K562 (cell line): Measurements from ENCODE around the gene DNAH1. TPM values are rescaled to one million over a fixed set of nuclear protein-coding genes. Genes with fewer than 3 reads are reported as not detected.
A peak's percentile ranks its signal among the peaks of the same experiment; 100 is the strongest.

Experiments
- ATAC-seq: fragments of 200-7000 bp; cut with Tn5 transposase; 3 replicates; pipeline ENCODE4 v1.9.1; 2020; ENCODE audit warnings: moderate library complexity
- BruUV-seq: library from RNA; stranded (reverse); fragments of 400-500 nt; replicated peaks from 2 replicates; lab custom pipeline; 2021; lab: Mats Ljungman, UMichigan
- CTCF ChIA-PET: fragments of 300-600 bp; formaldehyde crosslinking; extraction: SDS; loops from one replicate; lab custom pipeline; 2021; ENCODE audit warnings: low intra/inter-chr PET ratio; lab: Yijun Ruan, JAX
- POLR2A ChIA-PET: fragments of 300-600, 350-650 bp; sonication (Branson Sonifier 250); formaldehyde crosslinking; extraction: SDS; loops from one replicate; lab custom pipeline; 2021; ENCODE audit warnings: antibody characterized with exemption, inconsistent platforms; lab: Yijun Ruan, JAX
- DNase-seq, 4 experiments: peaks; one replicate each; pipeline versions ENCODE4 v3.0.0 to v3.0.0-alpha.2; 2011 to 2018; ENCODE audit warnings: low spot score in 3 of 4, mixed read lengths in 3 of 4; ENCODE audit errors: extremely low read depth in 1 of 4
- FAIRE-seq: peaks from 2 replicates; lab custom pipeline; 2011; peaks lifted over from hg19 to GRCh38; lab: Jason Lieb, UNC
- H2AFZ ChIP-seq: 2 replicates; pipeline ENCODE4 v1.6.0; 2011; ENCODE audit warnings: low read depth, low read length, control low read depth, inconsistent platforms
- H3K27ac ChIP-seq: fragments of 200-600 bp; 3 replicates; pipeline ENCODE4 v1.8.0; 2011; ENCODE audit warnings: low read depth, mild to moderate bottlenecking, control low read depth, inconsistent platforms, low read length, moderate library complexity, mixed read lengths; ENCODE audit errors: extremely low read depth
- H3K27me3 ChIP-seq, 2 experiments: fragments of 300-600 bp in 1 of 2; 2 replicates in 1 of 2; 3 replicates in 1 of 2; pipeline versions ENCODE4 v1.6.0 to v1.8.0; 2011; ENCODE audit warnings: inconsistent platforms in 2 of 2, low read length in 2 of 2, mild to moderate bottlenecking in 1 of 2, mixed read lengths in 1 of 2, moderate library complexity in 1 of 2; ENCODE audit not compliant: control insufficient read depth in 2 of 2, insufficient read depth in 2 of 2
- H3K36me3 ChIP-seq: fragments of 300-600 bp; 3 replicates; pipeline ENCODE4 v1.8.0; 2011; ENCODE audit warnings: mild to moderate bottlenecking, low read length, inconsistent platforms; ENCODE audit not compliant: control insufficient read depth, insufficient read depth
- H3K4me1 ChIP-seq, 2 experiments: fragments of 200-600 bp in 1 of 2; replicated peaks in 1 of 2; 2 replicates in 1 of 2; 3 replicates in 1 of 2; pipeline versions ENCODE4 v1.5.1 to v1.8.0; 2011; ENCODE audit warnings: inconsistent platforms in 2 of 2, low read length in 2 of 2, mild to moderate bottlenecking in 1 of 2, mixed read lengths in 1 of 2, moderate library complexity in 1 of 2; ENCODE audit not compliant: control insufficient read depth in 2 of 2, insufficient read depth in 2 of 2
- H3K4me2 ChIP-seq: 2 replicates; pipeline ENCODE4 v1.6.1; 2011; ENCODE audit warnings: low read length, control low read depth, inconsistent platforms, mixed read lengths; ENCODE audit not compliant: insufficient read depth
- H3K4me3 ChIP-seq: fragments of 200-600 bp; sonication (generic), shearing (Covaris generic); 2 replicates; pipeline ENCODE4 v1.5.1; 2016; ENCODE audit warnings: control low read depth, inconsistent platforms
- H3K79me2 ChIP-seq: fragments of 200-600 bp; 3 replicates; pipeline ENCODE4 v1.8.0; 2011; ENCODE audit warnings: low read length, inconsistent platforms; ENCODE audit not compliant: control insufficient read depth, insufficient read depth
- H3K9ac ChIP-seq, 2 experiments: 2 replicates each; pipeline versions ENCODE4 v1.6.0 to v1.6.1; 2011; ENCODE audit warnings: low read depth in 2 of 2, low read length in 2 of 2, control low read depth in 1 of 2, inconsistent platforms in 1 of 2, mild to moderate bottlenecking in 1 of 2, mixed read lengths in 1 of 2; ENCODE audit not compliant: insufficient read depth in 1 of 2
- H3K9me1 ChIP-seq: one replicate; pipeline ENCODE4 v1.6.0; 2011; ENCODE audit warnings: inconsistent platforms, mild to moderate bottlenecking, low read length, moderate library complexity; ENCODE audit not compliant: control insufficient read depth, insufficient read depth
- H3K9me3 ChIP-seq: replicated peaks from 2 replicates; pipeline ENCODE4 v1.5.1; 2011; ENCODE audit warnings: low read depth, low read length, inconsistent platforms; ENCODE audit not compliant: control insufficient read depth, insufficient read depth
- H4K20me1 ChIP-seq: replicated peaks from 2 replicates; pipeline ENCODE4 v1.6.1; 2011; ENCODE audit warnings: low read length, inconsistent platforms, mixed read lengths; ENCODE audit not compliant: control insufficient read depth, insufficient read depth
- ESRRB ChIP-seq: fragments of 250-450 bp; sonication (Bioruptor Pico); IDR thresholded peaks from 2 replicates; pipeline ENCODE4 v1.5.0; 2020; ENCODE audit warnings: mild to moderate bottlenecking, moderate library complexity, borderline replicate concordance
- POLR2B ChIP-seq: fragments of 450-650 bp; IDR thresholded peaks from 2 replicates; pipeline ENCODE4 v1.6.1; 2018; ENCODE audit warnings: low read depth; ENCODE audit not compliant: partially characterized antibody
- RBBP5 ChIP-seq: fragments of 200-600 bp; sonication (generic); IDR thresholded peaks from 2 replicates; pipeline ENCODE4 v1.6.1; 2012; ENCODE audit warnings: borderline replicate concordance, mild to moderate bottlenecking, low read length, control low read depth, inconsistent platforms; ENCODE audit not compliant: insufficient read depth, poor library complexity, severe bottlenecking
- TAF9B ChIP-seq: fragments of 450-650 bp; IDR thresholded peaks from 2 replicates; pipeline ENCODE4 v1.6.1; 2018; ENCODE audit warnings: mild to moderate bottlenecking; ENCODE audit not compliant: partially characterized antibody
- ZNF165 ChIP-seq: fragments of 250-450 bp; sonication (Bioruptor Pico); IDR thresholded peaks from 2 replicates; pipeline ENCODE4 v1.4.0; 2020; ENCODE audit warnings: borderline replicate concordance
- WGBS: fragments of 100-300 bp; shearing (Covaris generic); methylation state at CpG from one replicate; pipeline ENCODE4 v1.1.6; 2016; ENCODE audit warnings: low coverage, mixed read lengths; ENCODE audit not compliant: insufficient coverage; ENCODE audit errors: missing lambda C conversion rate; 5-methylcytosine and 5-hydroxymethylcytosine counted together
- in situ Hi-C: fragments of 300-500 bp; cut with MboI; formaldehyde crosslinking; loops from 4 replicates; pipeline ENCODE4 v1.15.0; 2018; ENCODE audit warnings: inconsistent platforms, mixed read lengths
- intact Hi-C: fragments of 100-400 bp; cut with micrococcal nuclease; formaldehyde crosslinking; loops from 2 replicates; pipeline ENCODE4 v1.14.2; 2022
- polyA plus RNA-seq, 8 experiments: library from polyadenylated mRNA; depleted of rRNA in 4 of 8; stranded (reverse) in 5 of 8; unstranded in 3 of 8; fragments of >200 nt; fragmentation: Nextera tagmentation in 2 of 8; fragmentation: Illumina TruSeq in 1 of 8; extraction: Ambion mirVana in 2 of 8; extraction: Trizol in 1 of 8; gene quantifications; 2 replicates each; pipeline versions ENCODE4 v1.2.1 to v1.2.3, GENCODE V29; 2011 to 2014; ENCODE audit warnings: inconsistent platforms in 1 of 8, missing spikeins in 1 of 8
- total RNA-seq, 7 experiments: library from RNA; depleted of rRNA in 6 of 7; stranded (reverse); fragments of >200 nt in 6 of 7; fragmentation: Illumina TruSeq in 2 of 7; extraction: Trizol in 2 of 7; gene quantifications; 2 replicates each; pipeline versions ENCODE4 v1.2.1 to v1.2.3, GENCODE V29; 2011 to 2021; ENCODE audit warnings: low replicate concordance in 1 of 7
- TF ChIP-seq, protein P1 (sequence below), 2 experiments: fragments of 450-650 bp; formaldehyde crosslinking in 1 of 2; IDR thresholded peaks; 2 replicates each; pipeline versions ENCODE4 v1.4.0 to v1.6.1; 2014 to 2020; ENCODE audit warnings: mild to moderate bottlenecking in 2 of 2, borderline replicate concordance in 1 of 2, low read depth in 1 of 2
- TF ChIP-seq, protein P2 (sequence below): sonication (generic); formaldehyde crosslinking; IDR thresholded peaks from 2 replicates; pipeline ENCODE4 v1.8.0; 2023; ENCODE audit warnings: mild to moderate bottlenecking, missing genetic modification reagents

DNAH1 gene
- total and polyA plus RNA-seq, 9 of the 15 experiments (the other 6 are each of a cell fraction or from before 2014, with no cell fraction given) = 0.04 to 0.84 (median 0.50) TPM

DNA sequence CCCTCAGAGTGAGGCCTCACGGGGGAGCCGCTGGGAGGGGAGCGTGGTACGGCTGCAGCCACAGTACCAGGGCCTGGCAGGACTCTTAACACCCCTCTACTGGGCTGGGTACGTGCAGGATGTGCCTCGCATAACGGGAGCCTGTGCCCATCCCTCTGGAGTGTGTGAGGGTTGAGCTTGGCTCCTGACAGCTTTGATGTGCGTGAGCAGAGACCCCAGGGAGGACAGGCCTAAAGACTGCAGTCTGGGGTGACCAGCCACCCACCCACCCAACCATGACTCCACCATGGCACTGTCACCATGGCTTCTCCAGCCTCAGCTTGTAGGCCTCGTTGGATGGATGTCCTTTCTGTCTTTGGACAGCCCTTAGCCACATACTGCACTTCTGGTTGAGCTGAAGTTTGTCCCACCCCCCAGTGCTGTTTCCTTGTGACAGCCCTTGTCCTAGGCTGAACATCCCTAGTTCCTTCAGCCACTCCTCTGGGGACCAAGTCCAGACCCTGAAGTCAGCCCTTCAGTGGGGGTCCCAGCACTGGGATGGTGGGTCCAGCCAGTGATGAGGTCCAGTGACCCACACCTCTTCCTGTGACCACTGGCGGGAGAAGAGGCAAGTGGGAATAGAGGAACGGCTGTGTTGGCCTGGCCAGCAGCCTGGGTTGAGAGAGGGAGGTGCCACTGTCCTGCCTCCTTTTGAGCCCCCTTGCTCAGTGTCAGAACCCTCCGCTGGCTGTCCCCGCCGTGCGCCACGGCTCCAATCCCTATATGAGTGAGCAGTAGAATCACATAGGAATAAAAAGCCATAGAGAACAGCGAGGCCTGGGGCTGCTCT lies 22.4 kb upstream of the DNAH1 start:
- intact Hi-C loops = loop anchor here (5.0 kb wide), 1 partner anchor 154 kb away; the partner anchor contains the start of gene SEMA3G
- in situ Hi-C loops = loop anchor here (5.0 to 10.0 kb wide), 3 partner anchors 49 to 151 kb away; partner anchors contain the start of gene SEMA3G
- peak overlapping the region in 1 of 2 experiments; percentile 45; a peak in 1 of 4 replicates for H3K9ac ChIP-seq
- no peak overlapping the region for H3K4me2 ChIP-seq
- BruUV-seq = no TSS peak
- POLR2A ChIA-PET = interaction anchor here (0.7 to 1.2 kb wide), 2 partner anchors 15 to 358 kb away, joined by 3 to 5 read pairs; partner anchors contain the start of gene WDR82
- ATAC-seq = no peak
- H3K36me3 ChIP-seq = peaks cover 4% of the 10 kb centered on the region; the same call in 2 of the 3 replicates
- H2AFZ ChIP-seq = no peak overlapping the region
- H3K4me1 ChIP-seq = peaks cover 19 to 40% of the 10 kb centered on the region in 2 experiments
- no peaks in the 10 kb centered on the region for H3K9me3 ChIP-seq
- no peaks in the 10 kb centered on the region for H3K27me3 ChIP-seq
- H3K4me3 ChIP-seq = no peak overlapping the region
- CTCF ChIA-PET = interaction anchor here (0.9 kb wide), 1 partner anchor 46 kb away, joined by 3 read pairs; no protein-coding TSS in a partner anchor
- peaks cover 5% of the 10 kb centered on the region; the same call in 1 of the 3 replicates for H3K79me2 ChIP-seq
- H4K20me1 ChIP-seq = no peaks in the 10 kb centered on the region
- H3K27ac ChIP-seq = no peak overlapping the region
- FAIRE-seq = no peak
- DNase-seq = no peak
- H3K9me1 ChIP-seq = no peaks in the 10 kb centered on the region
- WGBS = 77% methylated on average over 12 of the region's 17 CpGs
- TF ChIP-seq RBBP5 = no peak
- no peak for TF ChIP-seq ESRRB (CRISPR knock-in tag)
- TF ChIP-seq, protein P1, sequence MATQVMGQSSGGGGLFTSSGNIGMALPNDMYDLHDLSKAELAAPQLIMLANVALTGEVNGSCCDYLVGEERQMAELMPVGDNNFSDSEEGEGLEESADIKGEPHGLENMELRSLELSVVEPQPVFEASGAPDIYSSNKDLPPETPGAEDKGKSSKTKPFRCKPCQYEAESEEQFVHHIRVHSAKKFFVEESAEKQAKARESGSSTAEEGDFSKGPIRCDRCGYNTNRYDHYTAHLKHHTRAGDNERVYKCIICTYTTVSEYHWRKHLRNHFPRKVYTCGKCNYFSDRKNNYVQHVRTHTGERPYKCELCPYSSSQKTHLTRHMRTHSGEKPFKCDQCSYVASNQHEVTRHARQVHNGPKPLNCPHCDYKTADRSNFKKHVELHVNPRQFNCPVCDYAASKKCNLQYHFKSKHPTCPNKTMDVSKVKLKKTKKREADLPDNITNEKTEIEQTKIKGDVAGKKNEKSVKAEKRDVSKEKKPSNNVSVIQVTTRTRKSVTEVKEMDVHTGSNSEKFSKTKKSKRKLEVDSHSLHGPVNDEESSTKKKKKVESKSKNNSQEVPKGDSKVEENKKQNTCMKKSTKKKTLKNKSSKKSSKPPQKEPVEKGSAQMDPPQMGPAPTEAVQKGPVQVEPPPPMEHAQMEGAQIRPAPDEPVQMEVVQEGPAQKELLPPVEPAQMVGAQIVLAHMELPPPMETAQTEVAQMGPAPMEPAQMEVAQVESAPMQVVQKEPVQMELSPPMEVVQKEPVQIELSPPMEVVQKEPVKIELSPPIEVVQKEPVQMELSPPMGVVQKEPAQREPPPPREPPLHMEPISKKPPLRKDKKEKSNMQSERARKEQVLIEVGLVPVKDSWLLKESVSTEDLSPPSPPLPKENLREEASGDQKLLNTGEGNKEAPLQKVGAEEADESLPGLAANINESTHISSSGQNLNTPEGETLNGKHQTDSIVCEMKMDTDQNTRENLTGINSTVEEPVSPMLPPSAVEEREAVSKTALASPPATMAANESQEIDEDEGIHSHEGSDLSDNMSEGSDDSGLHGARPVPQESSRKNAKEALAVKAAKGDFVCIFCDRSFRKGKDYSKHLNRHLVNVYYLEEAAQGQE (IDR thresholded peaks at IDR 0.05; ENCODE audit: borderline replicate concordance) = no peak
- TF ChIP-seq, protein P1 (CRISPR knock-in tag; IDR thresholded peaks at IDR 0.05; ENCODE audit: low read depth) = no peak
- TF ChIP-seq, protein P2, sequence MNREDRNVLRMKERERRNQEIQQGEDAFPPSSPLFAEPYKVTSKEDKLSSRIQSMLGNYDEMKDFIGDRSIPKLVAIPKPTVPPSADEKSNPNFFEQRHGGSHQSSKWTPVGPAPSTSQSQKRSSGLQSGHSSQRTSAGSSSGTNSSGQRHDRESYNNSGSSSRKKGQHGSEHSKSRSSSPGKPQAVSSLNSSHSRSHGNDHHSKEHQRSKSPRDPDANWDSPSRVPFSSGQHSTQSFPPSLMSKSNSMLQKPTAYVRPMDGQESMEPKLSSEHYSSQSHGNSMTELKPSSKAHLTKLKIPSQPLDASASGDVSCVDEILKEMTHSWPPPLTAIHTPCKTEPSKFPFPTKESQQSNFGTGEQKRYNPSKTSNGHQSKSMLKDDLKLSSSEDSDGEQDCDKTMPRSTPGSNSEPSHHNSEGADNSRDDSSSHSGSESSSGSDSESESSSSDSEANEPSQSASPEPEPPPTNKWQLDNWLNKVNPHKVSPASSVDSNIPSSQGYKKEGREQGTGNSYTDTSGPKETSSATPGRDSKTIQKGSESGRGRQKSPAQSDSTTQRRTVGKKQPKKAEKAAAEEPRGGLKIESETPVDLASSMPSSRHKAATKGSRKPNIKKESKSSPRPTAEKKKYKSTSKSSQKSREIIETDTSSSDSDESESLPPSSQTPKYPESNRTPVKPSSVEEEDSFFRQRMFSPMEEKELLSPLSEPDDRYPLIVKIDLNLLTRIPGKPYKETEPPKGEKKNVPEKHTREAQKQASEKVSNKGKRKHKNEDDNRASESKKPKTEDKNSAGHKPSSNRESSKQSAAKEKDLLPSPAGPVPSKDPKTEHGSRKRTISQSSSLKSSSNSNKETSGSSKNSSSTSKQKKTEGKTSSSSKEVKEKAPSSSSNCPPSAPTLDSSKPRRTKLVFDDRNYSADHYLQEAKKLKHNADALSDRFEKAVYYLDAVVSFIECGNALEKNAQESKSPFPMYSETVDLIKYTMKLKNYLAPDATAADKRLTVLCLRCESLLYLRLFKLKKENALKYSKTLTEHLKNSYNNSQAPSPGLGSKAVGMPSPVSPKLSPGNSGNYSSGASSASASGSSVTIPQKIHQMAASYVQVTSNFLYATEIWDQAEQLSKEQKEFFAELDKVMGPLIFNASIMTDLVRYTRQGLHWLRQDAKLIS (CRISPR knock-in tag) = no peak
- TF ChIP-seq POLR2B = no peak
- TF ChIP-seq TAF9B = no peak
- no peak for TF ChIP-seq ZNF165
